HepG2 (cell line): ENCODE results near the gene TMEM134. TPM values are rescaled to one million over a fixed set of nuclear protein-coding genes. Genes with fewer than 3 reads are reported as not detected.
A peak's percentile ranks its signal among the peaks of the same experiment; 100 is the strongest.

ENCODE experiments used
- CTCF ChIP-seq: sonication (generic); formaldehyde crosslinking; IDR thresholded peaks from 2 replicates; pipeline ENCODE4 v1.5.0; 2020; ENCODE audit warnings: mild to moderate bottlenecking, missing genetic modification reagents, moderate library complexity
- GRHL1 ChIP-seq: sonication (generic); formaldehyde crosslinking; conservative IDR thresholded peaks from 2 replicates; pipeline ENCODE4 v1.8.0; 2022; ENCODE audit warnings: missing genetic modification reagents
- HNRNPLL ChIP-seq: fragments of 200-400 bp; formaldehyde crosslinking; IDR thresholded peaks from 2 replicates; pipeline ENCODE4 v1.6.1; 2017; ENCODE audit warnings: mild to moderate bottlenecking, low read depth, low read length; ENCODE audit not compliant: poor library complexity, severe bottlenecking
- IRF2 ChIP-seq: IDR thresholded peaks from 2 replicates; pipeline ENCODE4 v1.6.1; 2018; ENCODE audit warnings: missing genetic modification reagents, missing compliant biosample characterization
- KAT8 ChIP-seq: IDR thresholded peaks from 2 replicates; pipeline ENCODE4 v1.6.1; 2016; ENCODE audit warnings: missing genetic modification reagents, missing compliant biosample characterization
- RXRA ChIP-seq: sonication (generic); formaldehyde crosslinking; IDR thresholded peaks from 2 replicates; pipeline ENCODE4 v1.5.1; 2020; ENCODE audit warnings: missing genetic modification reagents
- TRAFD1 ChIP-seq: sonication (generic); formaldehyde crosslinking; IDR thresholded peaks from 2 replicates; pipeline ENCODE4 v1.5.1; 2020; ENCODE audit warnings: missing genetic modification reagents, mild to moderate bottlenecking, borderline replicate concordance
- ZEB1 ChIP-seq: IDR thresholded peaks from 2 replicates; pipeline ENCODE4 v1.6.1; 2012; ENCODE audit warnings: mild to moderate bottlenecking, low read depth, inconsistent platforms; ENCODE audit not compliant: insufficient replicate concordance
- ZNF569 ChIP-seq: sonication (generic); formaldehyde crosslinking; IDR thresholded peaks from 2 replicates; pipeline ENCODE4 v1.5.0; 2020; ENCODE audit warnings: mild to moderate bottlenecking, missing genetic modification reagents, moderate library complexity, borderline replicate concordance
- ZNF691 ChIP-seq: sonication (generic); formaldehyde crosslinking; IDR thresholded peaks from 2 replicates; pipeline ENCODE4 v1.4.0; 2020; ENCODE audit warnings: missing genetic modification reagents, low read depth, mild to moderate bottlenecking, borderline replicate concordance
- polyA plus RNA-seq, 8 experiments: library from polyadenylated mRNA; depleted of rRNA in 3 of 8; stranded (reverse) in 7 of 8; unstranded in 1 of 8; fragments of >200 nt; fragmentation: Illumina TruSeq in 4 of 8; extraction: Trizol in 4 of 8; gene quantifications; 2 replicates each; pipeline versions ENCODE4 v1.2.1 to v1.2.3, GENCODE V29; 2011 to 2016; ENCODE audit warnings: low read depth in 4 of 8, missing spikeins in 1 of 8, mixed read lengths in 1 of 8; ENCODE audit not compliant: insufficient read depth in 1 of 8
- total RNA-seq, 5 experiments: library from RNA; depleted of rRNA; stranded (reverse); fragments of >200 nt; fragmentation: Illumina TruSeq; extraction: Trizol; gene quantifications; 2 replicates each; pipeline ENCODE4 v1.2.3, GENCODE V29; 2016; ENCODE audit warnings: low read depth in 1 of 5
- TF ChIP-seq, protein P1 (sequence below): sonication (generic); formaldehyde crosslinking; IDR thresholded peaks from 2 replicates; pipeline ENCODE4 v1.4.0; 2020; ENCODE audit warnings: missing genetic modification reagents
- TF ChIP-seq, protein P2 (sequence below): sonication (generic); formaldehyde crosslinking; IDR thresholded peaks from 2 replicates; pipeline ENCODE4 v1.9.0; 2022; ENCODE audit warnings: low read depth, missing genetic modification reagents
- TF ChIP-seq, protein P3 (sequence below): sonication (generic); formaldehyde crosslinking; IDR thresholded peaks from 2 replicates; pipeline ENCODE4 v1.5.1; 2020; ENCODE audit warnings: missing genetic modification reagents, mild to moderate bottlenecking, borderline replicate concordance

The TMEM134 gene
- total and polyA plus RNA-seq, 2 of the 13 experiments (the other 11 are each of a cell fraction or from before 2014, with no cell fraction given), result 6.9 to 26.9 TPM

DNA sequence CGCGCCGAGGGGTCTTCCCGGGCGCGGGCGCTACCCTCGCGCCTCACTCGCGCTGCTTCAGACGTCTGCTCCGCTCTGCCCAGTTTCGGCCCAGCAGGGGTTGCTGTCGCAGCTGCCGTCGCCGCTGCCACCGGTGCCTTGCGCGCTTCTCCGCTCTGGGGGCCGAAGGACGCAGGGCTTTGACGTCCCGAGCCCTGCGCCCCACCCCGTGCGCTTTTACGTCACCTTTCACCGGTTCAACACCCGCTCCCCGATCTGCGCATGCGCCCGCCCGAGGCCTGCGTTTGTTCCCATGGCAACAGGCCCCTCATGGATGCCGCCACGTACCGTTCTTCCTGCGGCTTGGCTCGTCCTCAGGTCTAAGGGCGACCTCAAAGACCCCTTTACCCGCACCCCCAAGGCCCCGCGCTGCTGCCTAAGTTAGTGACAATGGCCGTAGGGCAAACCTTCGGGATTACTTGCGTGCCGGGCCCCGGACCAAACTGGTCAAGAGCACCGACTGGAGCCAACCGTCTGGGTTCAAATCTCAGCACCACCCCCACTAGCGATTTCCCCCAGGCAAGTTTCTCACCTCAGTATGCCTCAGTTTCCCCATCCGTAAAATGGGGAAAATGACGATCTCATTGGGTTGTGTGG, 39.6 kb upstream of the TMEM134 start (continued):
- TF ChIP-seq, protein P1, sequence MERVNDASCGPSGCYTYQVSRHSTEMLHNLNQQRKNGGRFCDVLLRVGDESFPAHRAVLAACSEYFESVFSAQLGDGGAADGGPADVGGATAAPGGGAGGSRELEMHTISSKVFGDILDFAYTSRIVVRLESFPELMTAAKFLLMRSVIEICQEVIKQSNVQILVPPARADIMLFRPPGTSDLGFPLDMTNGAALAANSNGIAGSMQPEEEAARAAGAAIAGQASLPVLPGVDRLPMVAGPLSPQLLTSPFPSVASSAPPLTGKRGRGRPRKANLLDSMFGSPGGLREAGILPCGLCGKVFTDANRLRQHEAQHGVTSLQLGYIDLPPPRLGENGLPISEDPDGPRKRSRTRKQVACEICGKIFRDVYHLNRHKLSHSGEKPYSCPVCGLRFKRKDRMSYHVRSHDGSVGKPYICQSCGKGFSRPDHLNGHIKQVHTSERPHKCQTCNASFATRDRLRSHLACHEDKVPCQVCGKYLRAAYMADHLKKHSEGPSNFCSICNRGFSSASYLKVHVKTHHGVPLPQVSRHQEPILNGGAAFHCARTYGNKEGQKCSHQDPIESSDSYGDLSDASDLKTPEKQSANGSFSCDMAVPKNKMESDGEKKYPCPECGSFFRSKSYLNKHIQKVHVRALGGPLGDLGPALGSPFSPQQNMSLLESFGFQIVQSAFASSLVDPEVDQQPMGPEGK (CRISPR knock-in tag), result peak; percentile 64
- TF ChIP-seq ZNF569 (CRISPR knock-in tag) (no peak), ZEB1 (peak; percentile 28), TRAFD1 (CRISPR knock-in tag) (no peak), IRF2 (CRISPR knock-in tag) (peak; percentile 22; the same call in 1 of the 2 replicates), GRHL1 (CRISPR knock-in tag) (no peak), RXRA (CRISPR knock-in tag) (peak; percentile 45), HNRNPLL (peak; percentile 39), KAT8 (CRISPR knock-in tag) (peak; percentile 90), ZNF691 (CRISPR knock-in tag) (no peak), CTCF (CRISPR knock-in tag) (peak; percentile 19; the same call in 1 of the 2 replicates)
- TF ChIP-seq, protein P2, sequence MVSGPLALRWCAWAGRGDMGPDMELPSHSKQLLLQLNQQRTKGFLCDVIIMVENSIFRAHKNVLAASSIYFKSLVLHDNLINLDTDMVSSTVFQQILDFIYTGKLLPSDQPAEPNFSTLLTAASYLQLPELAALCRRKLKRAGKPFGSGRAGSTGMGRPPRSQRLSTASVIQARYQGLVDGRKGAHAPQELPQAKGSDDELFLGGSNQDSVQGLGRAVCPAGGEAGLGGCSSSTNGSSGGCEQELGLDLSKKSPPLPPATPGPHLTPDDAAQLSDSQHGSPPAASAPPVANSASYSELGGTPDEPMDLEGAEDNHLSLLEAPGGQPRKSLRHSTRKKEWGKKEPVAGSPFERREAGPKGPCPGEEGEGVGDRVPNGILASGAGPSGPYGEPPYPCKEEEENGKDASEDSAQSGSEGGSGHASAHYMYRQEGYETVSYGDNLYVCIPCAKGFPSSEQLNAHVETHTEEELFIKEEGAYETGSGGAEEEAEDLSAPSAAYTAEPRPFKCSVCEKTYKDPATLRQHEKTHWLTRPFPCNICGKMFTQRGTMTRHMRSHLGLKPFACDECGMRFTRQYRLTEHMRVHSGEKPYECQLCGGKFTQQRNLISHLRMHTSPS (CRISPR knock-in tag), result 0 out of 2 replicates have a peak, but pooled peaks have one; percentile 30
- TF ChIP-seq, protein P3, sequence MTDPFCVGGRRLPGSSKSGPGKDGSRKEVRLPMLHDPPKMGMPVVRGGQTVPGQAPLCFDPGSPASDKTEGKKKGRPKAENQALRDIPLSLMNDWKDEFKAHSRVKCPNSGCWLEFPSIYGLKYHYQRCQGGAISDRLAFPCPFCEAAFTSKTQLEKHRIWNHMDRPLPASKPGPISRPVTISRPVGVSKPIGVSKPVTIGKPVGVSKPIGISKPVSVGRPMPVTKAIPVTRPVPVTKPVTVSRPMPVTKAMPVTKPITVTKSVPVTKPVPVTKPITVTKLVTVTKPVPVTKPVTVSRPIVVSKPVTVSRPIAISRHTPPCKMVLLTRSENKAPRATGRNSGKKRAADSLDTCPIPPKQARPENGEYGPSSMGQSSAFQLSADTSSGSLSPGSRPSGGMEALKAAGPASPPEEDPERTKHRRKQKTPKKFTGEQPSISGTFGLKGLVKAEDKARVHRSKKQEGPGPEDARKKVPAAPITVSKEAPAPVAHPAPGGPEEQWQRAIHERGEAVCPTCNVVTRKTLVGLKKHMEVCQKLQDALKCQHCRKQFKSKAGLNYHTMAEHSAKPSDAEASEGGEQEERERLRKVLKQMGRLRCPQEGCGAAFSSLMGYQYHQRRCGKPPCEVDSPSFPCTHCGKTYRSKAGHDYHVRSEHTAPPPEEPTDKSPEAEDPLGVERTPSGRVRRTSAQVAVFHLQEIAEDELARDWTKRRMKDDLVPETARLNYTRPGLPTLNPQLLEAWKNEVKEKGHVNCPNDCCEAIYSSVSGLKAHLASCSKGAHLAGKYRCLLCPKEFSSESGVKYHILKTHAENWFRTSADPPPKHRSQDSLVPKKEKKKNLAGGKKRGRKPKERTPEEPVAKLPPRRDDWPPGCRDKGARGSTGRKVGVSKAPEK, result no peak
